MM.1S (cell line): ENCODE measurements around the gene USP49.

Source experiments
- DNase-seq: peaks from one replicate; pipeline ENCODE4 v3.0.0-alpha.2; 2015
- H2AFZ ChIP-seq: fragments of 300-600 bp; sonication (generic); 2 replicates; pipeline ENCODE4 v1.6.0; 2016; ENCODE audit warnings: antibody characterized with exemption, low read length
- H3F3A ChIP-seq: fragments of 300-600 bp; sonication (generic); 2 replicates; pipeline ENCODE4 v1.6.1; 2016; ENCODE audit warnings: mild to moderate bottlenecking, antibody characterized with exemption, low read length, moderate library complexity, mixed read lengths; ENCODE audit not compliant: insufficient read depth
- H3K27ac ChIP-seq: fragments of 300-600 bp; sonication (generic); 2 replicates; pipeline ENCODE4 v1.5.1; 2016; ENCODE audit warnings: mild to moderate bottlenecking, low read length
- H3K27me3 ChIP-seq: fragments of 300-600 bp; sonication (generic); replicated peaks from 2 replicates; pipeline ENCODE4 v1.6.0; 2016; ENCODE audit warnings: low read length; ENCODE audit not compliant: insufficient read depth
- H3K36me3 ChIP-seq: fragments of 300-600 bp; sonication (generic); replicated peaks from 2 replicates; pipeline ENCODE4 v1.6.1; 2016; ENCODE audit warnings: mild to moderate bottlenecking, low read length, mixed read lengths; ENCODE audit not compliant: insufficient read depth
- H3K4me1 ChIP-seq: fragments of 300-600 bp; sonication (generic); 2 replicates; pipeline ENCODE4 v1.6.1; 2016; ENCODE audit warnings: low read length, mixed read lengths
- H3K4me2 ChIP-seq: fragments of 300-600 bp; sonication (generic); 2 replicates; pipeline ENCODE4 v1.6.0; 2016; ENCODE audit warnings: low read depth, low read length
- H3K4me3 ChIP-seq: fragments of 300-600 bp; sonication (generic); 2 replicates; pipeline ENCODE4 v1.5.1; 2016; ENCODE audit warnings: low read length, mixed read lengths
- H3K79me2 ChIP-seq: fragments of 300-600 bp; sonication (generic); 2 replicates; pipeline ENCODE4 v1.6.1; 2016; ENCODE audit warnings: mixed run types, low read length, mixed read lengths
- H3K9ac ChIP-seq: fragments of 300-600 bp; sonication (generic); 2 replicates; pipeline ENCODE4 v1.6.1; 2016; ENCODE audit warnings: low read length, mixed read lengths
- H3K9me2 ChIP-seq: fragments of 300-600 bp; sonication (generic); replicated peaks from 2 replicates; pipeline ENCODE4 v1.6.1; 2016; ENCODE audit warnings: mild to moderate bottlenecking, low read length, mixed read lengths; ENCODE audit not compliant: insufficient read depth
- H3K9me3 ChIP-seq: fragments of 300-600 bp; sonication (generic); replicated peaks from 2 replicates; pipeline ENCODE4 v1.6.1; 2016; ENCODE audit warnings: mild to moderate bottlenecking, low read length, mixed read lengths; ENCODE audit not compliant: insufficient read depth
- H4K20me1 ChIP-seq: fragments of 300-600 bp; sonication (generic); 2 replicates; pipeline ENCODE4 v1.6.1; 2016; ENCODE audit warnings: mild to moderate bottlenecking, low read length, moderate library complexity, mixed read lengths; ENCODE audit not compliant: insufficient read depth
- EZH2 ChIP-seq: fragments of 300-600 bp; sonication (generic); optimal IDR thresholded peaks from 2 replicates; pipeline ENCODE3; 2017; ENCODE audit warnings: low read depth, mild to moderate bottlenecking, antibody characterized with exemption, low read length, mixed read lengths
- EZH2phosphoT487 ChIP-seq: fragments of 300-600 bp; sonication (generic); IDR thresholded peaks from 2 replicates; pipeline ENCODE4 v1.6.1; 2018; ENCODE audit warnings: antibody characterized with exemption, low read length
- TF ChIP-seq, protein P1 (sequence below): fragments of 300-600 bp; sonication (generic); IDR thresholded peaks from 2 replicates; pipeline ENCODE4 v1.5.1; 2016; ENCODE audit warnings: antibody characterized with exemption, low read length, mixed read lengths

Gene USP49

GRCh38 chr6:41932378-41932777 is 37.2 kb upstream of the USP49 start:
- Histone ChIP-seq H3K4me3 (no peak overlapping the region), H3K27me3 (no peaks in the 10 kb centered on the region), H2AFZ (no peak overlapping the region), H3K79me2 (peaks cover 48% of the 10 kb centered on the region), H3K4me2 (no peak overlapping the region), H3K27ac (no peak overlapping the region), H3K36me3 (peaks cover 33% of the 10 kb centered on the region), H3K9ac (no peak overlapping the region), H3K4me1 (peaks cover 22% of the 10 kb centered on the region), H3K9me2 (no peaks in the 10 kb centered on the region), H3F3A (peaks cover 24% of the 10 kb centered on the region), H4K20me1 (0 out of 2 replicates have a peak, but pooled peaks cover 6% of the 10 kb centered on the region), H3K9me3 (no peaks in the 10 kb centered on the region)
- DNase-seq, result no peak
- TF ChIP-seq EZH2phosphoT487, result no peak
- TF ChIP-seq, protein P1, sequence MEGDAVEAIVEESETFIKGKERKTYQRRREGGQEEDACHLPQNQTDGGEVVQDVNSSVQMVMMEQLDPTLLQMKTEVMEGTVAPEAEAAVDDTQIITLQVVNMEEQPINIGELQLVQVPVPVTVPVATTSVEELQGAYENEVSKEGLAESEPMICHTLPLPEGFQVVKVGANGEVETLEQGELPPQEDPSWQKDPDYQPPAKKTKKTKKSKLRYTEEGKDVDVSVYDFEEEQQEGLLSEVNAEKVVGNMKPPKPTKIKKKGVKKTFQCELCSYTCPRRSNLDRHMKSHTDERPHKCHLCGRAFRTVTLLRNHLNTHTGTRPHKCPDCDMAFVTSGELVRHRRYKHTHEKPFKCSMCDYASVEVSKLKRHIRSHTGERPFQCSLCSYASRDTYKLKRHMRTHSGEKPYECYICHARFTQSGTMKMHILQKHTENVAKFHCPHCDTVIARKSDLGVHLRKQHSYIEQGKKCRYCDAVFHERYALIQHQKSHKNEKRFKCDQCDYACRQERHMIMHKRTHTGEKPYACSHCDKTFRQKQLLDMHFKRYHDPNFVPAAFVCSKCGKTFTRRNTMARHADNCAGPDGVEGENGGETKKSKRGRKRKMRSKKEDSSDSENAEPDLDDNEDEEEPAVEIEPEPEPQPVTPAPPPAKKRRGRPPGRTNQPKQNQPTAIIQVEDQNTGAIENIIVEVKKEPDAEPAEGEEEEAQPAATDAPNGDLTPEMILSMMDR, result no peak
- TF ChIP-seq EZH2, result no peak

- TF ChIP-seq, protein P1, result no peak
- TF ChIP-seq EZH2 (no peak), EZH2phosphoT487 (no peak)
- Histone ChIP-seq H3K9ac (no peak overlapping the region), H3K9me2 (no peaks in the 10 kb centered on the region), H3K27ac (no peak overlapping the region), H4K20me1 (0 out of 2 replicates have a peak, but pooled peaks cover 6% of the 10 kb centered on the region), H3K4me1 (peaks cover 22% of the 10 kb centered on the region), H3K79me2 (peaks cover 53% of the 10 kb centered on the region), H3F3A (peaks cover 20% of the 10 kb centered on the region), H2AFZ (no peak overlapping the region), H3K4me3 (no peak overlapping the region), H3K4me2 (no peak overlapping the region), H3K9me3 (no peaks in the 10 kb centered on the region), H3K27me3 (no peaks in the 10 kb centered on the region), H3K36me3 (peaks cover 37% of the 10 kb centered on the region)
- no peak for DNase-seq
Observed at GRCh38 chr6:41931792-41932191, 36.6 kb upstream of the USP49 start.

GRCh38 chr6:41929924-41930323 is 34.7 kb upstream of the USP49 start:
- DNase-seq, result no peak
- Histone ChIP-seq H3K27me3 (no peaks in the 10 kb centered on the region), H3K9ac (no peak overlapping the region), H3F3A (peaks cover 1% of the 10 kb centered on the region; the same call in 1 of the 2 replicates), H3K4me2 (no peak overlapping the region), H2AFZ (no peak overlapping the region), H3K4me1 (peaks cover 4% of the 10 kb centered on the region), H3K9me2 (no peaks in the 10 kb centered on the region), H3K27ac (no peak overlapping the region), H3K79me2 (peaks cover 61% of the 10 kb centered on the region), H4K20me1 (0 out of 2 replicates have a peak, but pooled peaks cover 6% of the 10 kb centered on the region), H3K4me3 (no peak overlapping the region), H3K9me3 (no peaks in the 10 kb centered on the region), H3K36me3 (peaks cover 36% of the 10 kb centered on the region)
- TF ChIP-seq, protein P1, result no peak
- TF ChIP-seq EZH2phosphoT487 (no peak), EZH2 (no peak)
